GM12878 (cell line): ENCODE results near the gene ARAP2.

Experiments
- GABPA ChIP-seq: IDR thresholded peaks from 2 replicates; pipeline ENCODE4 v1.6.1; 2014; ENCODE audit warnings: antibody characterized with exemption, low read depth, mild to moderate bottlenecking, inconsistent platforms
- MXI1 ChIP-seq: fragments of 150-350 bp; IDR thresholded peaks from 2 replicates; pipeline ENCODE4 v1.6.1; 2011; ENCODE audit warnings: low read depth, mild to moderate bottlenecking, inconsistent platforms, low read length, improper control_type of control experiment
- PAX8 ChIP-seq: fragments of 450-650 bp; IDR thresholded peaks from 2 replicates; pipeline ENCODE4 v1.6.1; 2017; ENCODE audit warnings: mild to moderate bottlenecking, moderate library complexity
- POLR2A ChIP-seq: IDR thresholded peaks from 2 replicates; pipeline ENCODE4 v1.6.1; 2011; ENCODE audit warnings: low read depth, mild to moderate bottlenecking, low read length
- SREBF2 ChIP-seq: IDR thresholded peaks from 2 replicates; pipeline ENCODE4 v1.6.1; 2012; ENCODE audit warnings: mild to moderate bottlenecking, low read length
- TAF1 ChIP-seq: IDR thresholded peaks from 2 replicates; pipeline ENCODE4 v1.6.1; 2011; ENCODE audit warnings: mild to moderate bottlenecking, low read depth, low read length, borderline replicate concordance
- TBL1XR1 ChIP-seq: IDR thresholded peaks from 2 replicates; pipeline ENCODE4 v1.6.1; 2012; ENCODE audit warnings: low read depth, low read length, improper control_type of control experiment

- TF ChIP-seq TAF1 (no peak), SREBF2 (no peak), MXI1 (no peak), GABPA (no peak), POLR2A (no peak), TBL1XR1 (no peak), PAX8 (no peak)
Measured at GRCh38 chr4:36082817-36083216, 161.5 kb downstream of the ARAP2 start.
